GM18499 (cell line): ENCODE measurements around the gene ARMC9.
"Not testable (repeated sequence)": the region's sequence is repeated elsewhere in the genome, so short reads cannot be mapped to it uniquely, and the experiment has no call there.

Experiments
- ATAC-seq: cut with Tn5 transposase; IDR thresholded peaks from one replicate; pipeline ENCODE4 v1.9.1; 2021; ENCODE audit warnings: moderate number of reproducible peaks; ENCODE audit not compliant: insufficient read depth, unreplicated experiment

Gene ARMC9

DNA sequence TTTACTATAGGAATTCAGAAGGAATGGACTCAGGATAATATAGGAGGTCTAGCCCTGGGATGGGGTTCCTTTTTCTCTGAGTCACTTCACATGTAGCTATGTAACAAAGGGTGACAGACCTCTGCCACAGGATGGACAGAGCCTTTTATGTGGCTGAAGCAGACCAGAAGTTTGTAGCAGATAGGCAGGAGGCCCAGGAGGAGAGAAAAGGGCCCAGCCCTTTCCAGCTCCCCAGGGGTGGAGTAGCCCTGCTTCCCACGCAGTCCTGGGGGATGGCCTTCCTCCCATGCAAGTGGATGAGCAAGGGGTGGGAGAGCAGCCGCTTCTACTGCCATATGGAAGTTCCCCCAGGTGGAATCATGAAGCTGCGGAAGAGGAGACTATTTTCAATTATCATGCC, 40.3 kb downstream of the ARMC9 start:
- ATAC-seq = no peak

DNA sequence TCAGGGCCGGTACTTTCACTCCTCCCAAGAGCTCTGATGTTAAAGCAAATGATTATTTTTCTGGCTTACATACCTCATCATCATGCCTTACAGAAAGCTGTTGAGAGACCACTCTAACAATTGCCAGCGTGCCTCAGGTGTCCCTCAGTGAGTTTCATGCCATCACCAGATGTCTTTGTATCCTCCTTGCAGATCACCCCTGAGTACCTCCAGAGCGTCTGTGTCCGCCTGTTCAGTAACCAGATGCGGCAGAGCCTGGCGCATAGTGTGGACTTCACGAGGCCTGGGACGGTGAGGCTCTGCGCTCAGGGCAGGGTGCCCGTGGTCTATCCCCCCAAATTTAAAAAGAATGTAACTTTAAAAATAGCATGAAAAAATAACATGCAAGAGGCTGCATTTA, 41.3 kb downstream of the ARMC9 start:
- no peak for ATAC-seq

DNA sequence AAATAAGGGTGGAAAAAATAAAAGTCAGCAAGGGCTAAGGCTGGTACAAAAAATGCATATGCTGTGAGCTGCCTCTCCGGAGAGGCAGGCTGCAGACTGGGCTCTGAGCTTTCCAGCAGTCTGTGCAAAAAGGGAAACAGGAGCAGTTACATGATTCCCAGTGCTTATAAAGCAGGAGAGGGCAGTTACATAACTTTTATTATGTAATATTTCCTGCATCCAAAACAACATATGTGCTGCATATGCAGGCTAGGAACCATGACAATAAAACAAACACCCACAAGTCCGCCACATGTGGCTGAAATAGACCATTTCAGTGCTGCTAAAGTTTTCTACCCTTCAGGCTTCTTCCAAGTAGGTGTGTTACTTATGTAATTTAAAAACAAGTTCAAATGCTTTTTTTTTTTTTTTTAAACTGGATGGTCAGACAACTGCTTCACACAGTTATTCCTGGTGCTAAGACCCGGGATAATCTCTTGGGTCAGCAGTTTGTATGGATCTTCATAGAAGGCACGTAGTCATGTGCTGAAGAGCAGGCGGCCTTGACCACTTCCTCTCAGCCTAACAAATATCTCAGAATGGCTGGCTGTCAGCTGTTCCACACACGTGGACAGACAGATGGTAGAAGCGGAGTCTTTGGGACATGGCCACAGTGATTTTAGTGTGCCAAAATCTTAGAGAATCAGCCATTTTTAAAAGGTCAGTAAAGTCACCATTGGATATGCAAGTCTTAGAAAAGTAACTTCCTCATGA, 43.5 kb downstream of the ARMC9 start:
- ATAC-seq = no peak

DNA sequence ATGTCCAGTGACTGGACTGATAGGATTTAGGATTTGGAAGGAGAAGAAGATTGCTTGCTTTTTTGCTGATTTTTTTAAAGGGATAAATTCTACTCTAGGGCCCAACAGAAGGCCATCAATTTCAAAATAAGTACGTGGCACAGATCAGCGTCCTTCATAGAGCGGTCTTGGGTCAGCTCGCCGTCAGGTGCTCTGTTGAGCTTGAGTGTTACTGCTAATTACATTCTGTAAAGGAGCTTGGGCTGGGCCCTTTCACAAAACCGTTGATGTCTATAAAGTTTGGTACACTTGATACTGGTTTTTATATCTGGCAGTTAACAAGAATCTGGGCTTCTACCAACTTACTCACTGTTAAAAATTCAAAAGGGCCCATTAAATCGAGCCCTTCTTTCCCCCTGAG, 45.4 kb downstream of the ARMC9 start:
- ATAC-seq = no peak

DNA sequence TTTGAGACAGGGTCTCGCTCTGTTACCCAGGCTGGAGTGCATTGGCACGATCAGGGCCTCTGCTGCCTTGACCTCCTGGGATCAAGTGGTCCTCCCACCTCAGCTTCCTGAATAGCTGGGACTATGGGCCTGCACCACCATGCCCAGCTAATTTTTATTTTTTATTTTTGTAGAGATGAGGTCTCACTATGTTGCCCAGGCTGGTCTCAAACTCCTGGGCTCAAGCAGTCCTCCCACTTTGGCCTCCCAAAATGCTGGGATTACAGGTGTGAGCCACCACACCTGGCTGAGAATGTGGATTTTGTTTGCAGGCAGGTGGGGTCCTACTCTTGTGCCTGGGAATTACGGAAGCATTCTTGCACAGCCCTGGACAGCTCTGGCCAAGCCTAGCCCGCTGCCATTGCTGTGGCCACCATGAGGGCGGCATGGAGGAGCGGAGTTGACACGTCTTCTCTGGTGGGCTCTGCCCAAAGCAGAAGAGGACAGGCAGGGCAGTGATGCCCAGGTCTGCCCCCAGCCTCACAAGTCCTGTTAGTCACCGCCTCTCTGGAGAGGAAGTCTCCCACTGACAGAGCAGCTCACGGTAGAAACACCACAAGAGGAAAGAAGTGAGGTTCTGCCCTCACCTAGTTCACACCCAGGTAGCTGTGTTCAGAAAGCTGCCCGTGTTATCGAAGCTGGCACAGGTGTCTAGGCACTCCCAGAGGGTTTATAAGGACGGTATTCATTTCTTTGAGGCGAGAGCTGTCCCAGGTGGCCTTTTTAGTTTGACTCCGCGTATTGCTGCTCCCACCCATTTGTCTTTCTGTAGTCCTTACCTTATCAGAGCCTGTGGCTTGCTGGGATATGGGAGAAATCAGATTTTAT, 46.2 kb downstream of the ARMC9 start:
- ATAC-seq = no peak

DNA sequence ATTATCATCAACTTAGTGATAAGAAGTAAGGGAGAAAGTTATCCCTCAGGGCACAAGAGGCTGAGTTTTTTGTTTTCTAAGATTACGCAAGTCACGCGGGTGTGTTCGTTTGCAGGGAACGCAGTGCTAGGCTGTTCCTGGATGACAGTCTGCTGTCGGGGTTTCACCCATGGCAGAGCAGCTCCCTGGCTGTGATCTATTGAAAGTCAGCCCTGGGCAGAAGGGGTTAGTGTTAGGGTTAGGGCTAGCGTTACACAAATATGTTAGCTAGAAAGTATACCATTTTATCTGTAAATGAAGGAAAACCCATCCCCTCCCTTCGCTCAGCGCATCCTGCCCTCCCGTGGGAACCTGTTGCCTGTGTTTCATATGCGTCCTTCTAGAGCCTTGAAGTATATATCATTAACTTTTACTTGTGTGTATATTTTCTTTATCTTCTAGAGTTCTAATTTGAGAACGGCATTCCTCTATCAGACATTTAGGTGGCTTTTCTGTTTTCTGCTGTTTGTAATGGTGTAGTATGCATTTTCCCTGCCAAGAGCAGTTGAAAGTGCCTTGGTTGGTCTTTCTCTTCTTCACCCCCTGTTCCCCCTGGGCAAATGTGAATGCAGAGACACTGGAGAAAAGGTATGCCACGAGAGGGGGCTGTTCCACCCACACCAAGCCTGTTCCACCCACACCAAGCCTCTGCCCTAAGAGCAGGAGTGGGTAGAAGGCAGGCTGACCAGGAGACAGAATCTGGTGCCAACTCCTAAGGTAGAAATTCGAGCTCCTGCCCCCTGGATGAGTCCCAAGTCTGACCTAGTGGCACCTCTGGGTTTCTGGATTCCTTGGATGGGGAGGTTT, 47.0 kb downstream of the ARMC9 start:
- no peak for ATAC-seq

GRCh38 chr2:231246171-231246842, 47.9 kb downstream of the ARMC9 start:
- ATAC-seq = no peak

DNA sequence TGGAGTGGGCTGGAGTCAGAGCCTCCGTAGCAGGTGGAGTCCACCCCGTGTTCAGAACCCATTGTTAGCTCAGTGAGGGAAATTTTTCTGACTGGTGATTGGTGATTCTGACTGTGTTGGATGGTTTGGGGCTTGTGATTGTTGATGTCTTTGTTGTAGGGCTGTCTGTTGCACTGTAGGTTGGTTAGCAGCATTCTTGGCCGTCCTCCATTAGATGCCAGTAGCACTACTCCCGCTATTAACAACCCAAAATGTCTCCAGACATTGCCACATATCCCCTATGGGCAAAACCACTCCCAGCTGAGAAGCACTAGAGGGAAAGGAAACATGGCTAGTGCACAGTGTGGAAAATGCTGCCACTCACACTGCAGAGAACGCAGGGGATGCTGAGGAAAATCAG, 51.7 kb downstream of the ARMC9 start:
- no peak for ATAC-seq

DNA sequence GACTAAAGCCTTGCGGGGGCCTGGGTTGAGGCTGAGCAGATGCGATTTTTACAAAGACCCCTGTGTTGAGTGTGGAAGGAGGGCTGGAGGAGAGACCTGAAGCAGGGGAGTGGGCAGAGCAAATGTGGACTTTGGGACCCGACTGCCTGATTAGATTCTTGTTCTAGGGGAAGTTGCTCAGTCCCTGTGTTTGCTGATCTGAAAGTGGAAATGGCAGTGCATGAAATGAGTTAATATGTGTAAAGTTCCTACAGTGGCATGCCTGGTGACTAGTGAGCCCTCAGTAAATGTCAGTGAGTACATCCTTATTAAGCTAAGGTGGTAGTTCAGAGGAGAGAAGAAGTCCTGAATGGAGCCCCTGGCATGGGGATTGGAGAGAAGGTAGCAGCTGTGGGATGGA, 52.3 kb downstream of the ARMC9 start:
- no peak for ATAC-seq

DNA sequence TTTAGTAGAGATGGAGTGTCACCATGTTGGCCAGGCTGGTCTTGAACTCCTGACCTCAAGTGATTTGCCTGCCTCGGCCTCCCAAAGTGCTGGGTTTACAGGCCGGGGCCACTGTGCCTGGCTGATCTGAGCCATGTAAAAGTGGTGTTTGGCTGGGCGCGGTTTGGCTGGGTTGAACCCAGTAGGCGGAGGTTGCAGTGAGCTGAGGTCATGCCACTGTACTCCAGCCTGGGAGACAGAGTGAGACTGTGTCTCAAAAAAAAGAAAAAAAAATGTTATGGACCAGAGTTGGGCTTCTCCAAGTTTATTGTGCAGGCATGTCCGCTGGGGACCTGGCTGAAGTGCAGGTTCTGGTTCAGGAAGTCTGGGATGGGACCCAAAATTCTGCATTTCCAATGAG, 54.9 kb downstream of the ARMC9 start:
- ATAC-seq = not testable (repeated sequence)

GRCh38 chr2:231256494-231256893, 58.1 kb downstream of the ARMC9 start:
- no peak for ATAC-seq

DNA sequence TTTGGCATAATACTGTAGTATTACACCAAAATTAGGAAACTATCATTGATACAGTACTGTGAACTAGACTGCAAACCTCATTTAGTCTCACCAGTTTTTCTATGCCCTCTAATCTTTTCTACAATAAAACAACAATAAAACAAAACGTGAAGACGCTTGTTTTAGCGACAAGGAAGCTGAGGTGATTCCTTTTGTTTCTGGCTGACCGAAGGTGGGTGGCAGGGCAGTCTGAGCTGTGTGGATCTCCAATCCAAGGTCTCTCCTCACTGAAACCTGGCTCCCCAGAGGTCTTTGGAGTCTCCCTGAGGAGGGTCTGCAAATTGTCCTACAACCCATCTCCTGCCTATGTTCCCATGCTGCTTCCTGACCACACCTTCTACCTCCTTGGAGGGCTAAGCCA, 59.3 kb downstream of the ARMC9 start:
- no peak for ATAC-seq

DNA sequence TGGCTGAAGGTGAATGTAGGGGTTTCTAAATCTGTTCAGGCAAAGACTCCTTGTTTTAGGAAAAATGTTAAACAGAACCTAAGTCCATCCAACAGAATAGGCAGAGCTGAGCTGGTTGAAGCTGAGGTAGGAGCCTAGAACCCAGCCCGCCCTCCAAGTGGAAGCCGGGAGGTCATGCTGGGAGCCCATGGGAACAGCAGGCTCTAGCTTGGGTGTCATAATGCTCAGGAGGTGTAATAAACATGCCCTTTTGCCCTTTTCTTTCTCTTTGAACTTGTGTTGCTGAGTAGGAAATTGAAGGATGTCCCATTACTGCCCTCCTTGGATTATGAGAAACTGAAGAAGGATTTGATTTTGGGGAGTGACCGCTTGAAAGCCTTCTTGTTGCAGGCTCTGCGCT, 60.3 kb downstream of the ARMC9 start:
- no peak for ATAC-seq

DNA sequence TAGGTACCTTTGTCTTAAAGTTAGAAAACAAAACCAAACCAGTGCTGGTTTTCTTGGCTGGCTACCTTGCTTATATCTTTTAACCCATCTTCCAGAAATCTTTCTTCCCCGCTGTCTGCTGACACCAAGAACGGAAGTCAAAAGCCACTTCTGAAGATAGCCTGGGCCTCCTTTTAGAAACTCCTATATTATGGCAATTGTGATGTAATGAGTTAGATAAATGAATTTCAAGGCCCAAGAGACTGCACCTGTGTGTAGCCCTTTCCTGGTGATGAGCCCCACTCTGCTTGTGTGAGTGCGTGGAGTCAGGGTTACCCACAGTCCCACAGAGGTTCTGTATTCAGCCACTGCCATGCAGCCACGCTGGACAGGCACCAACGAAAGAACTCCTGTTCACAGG, 60.7 kb downstream of the ARMC9 start:
- ATAC-seq = no peak

GRCh38 chr2:231260442-231261208, 62.2 kb downstream of the ARMC9 start:
- ATAC-seq = no peak

GRCh38 chr2:231263118-231263831, 64.8 kb downstream of the ARMC9 start:
- no peak for ATAC-seq

DNA sequence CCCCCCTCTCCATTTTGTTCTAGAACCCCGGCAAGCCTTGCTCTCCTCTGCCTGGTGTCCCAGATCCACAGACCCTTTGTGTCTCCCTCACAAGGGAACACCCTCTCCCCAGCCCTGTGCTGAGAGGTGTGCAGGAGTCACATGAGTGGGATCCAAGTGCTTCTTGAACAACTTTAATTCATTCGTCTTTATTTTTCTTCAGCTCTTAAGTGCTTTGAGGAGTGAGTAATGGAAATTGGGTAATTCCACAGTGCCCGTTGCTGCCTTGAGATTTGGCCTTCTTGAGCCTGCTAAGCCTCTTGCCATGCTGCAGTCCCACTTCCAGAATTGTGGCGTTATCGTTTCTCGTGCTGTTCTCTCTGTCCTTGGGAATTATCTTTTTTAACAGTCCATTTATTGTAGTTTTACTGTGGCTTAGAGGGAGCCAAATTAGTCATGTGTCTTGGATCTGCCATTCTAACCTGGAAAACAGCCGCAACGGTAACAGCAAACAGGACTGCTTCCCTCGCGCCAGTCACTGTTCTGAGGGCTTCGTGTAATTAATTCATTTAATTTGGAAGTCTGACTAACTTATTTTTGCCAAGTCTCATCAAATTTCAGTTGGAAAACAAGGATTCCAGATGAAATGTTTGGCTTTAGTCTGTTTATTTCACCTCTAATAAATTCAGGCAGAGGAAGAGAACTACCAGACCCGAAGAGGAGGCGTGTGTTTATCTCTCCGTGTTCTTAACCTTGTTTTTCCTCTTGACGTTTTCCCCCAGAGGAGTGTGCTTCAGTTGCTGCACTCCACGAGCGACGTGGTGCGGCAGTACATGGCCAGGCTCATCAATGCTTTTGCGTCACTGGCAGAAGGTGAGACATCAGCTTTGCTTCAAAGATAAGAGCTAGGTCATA, 72.0 kb downstream of the ARMC9 start:
- ATAC-seq = no peak

DNA sequence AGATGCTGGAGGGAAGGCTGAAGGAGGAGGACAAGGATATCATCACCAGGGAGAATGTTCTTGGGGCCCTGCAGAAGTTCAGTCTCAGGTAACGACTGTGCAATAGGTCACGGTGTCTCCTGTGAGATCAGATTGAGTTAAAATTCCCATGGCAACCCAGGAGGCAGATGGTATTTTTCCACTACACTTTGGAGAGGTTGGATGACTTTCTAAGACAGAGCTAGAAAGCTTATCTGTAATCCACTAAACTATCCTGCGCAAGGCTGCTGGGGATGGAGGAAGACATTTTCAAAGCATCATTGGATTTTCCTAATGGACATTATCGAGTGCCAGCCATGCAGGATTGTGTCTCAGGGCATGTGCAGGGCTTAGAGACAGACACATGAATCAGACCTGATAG, 74.6 kb downstream of the ARMC9 start:
- no peak for ATAC-seq
